Middle frontal gyrus (tissue), 1 donor: ENCODE data around the gene RCBTB2.
A peak's percentile ranks its signal among the peaks of the same experiment; 100 is the strongest.

ENCODE experiments used
- DNase-seq: peaks from one replicate; pipeline ENCODE4 v3.0.0-alpha.2; 2015; ENCODE audit warnings: low spot score; ENCODE audit errors: extremely low spot score

RCBTB2 gene

GRCh38 chr13:48496271-48497161, 36.4 kb downstream of the RCBTB2 start:
- no peak for DNase-seq

GRCh38 chr13:48494874-48495273, 38.0 kb downstream of the RCBTB2 start:
- DNase-seq = no peak

GRCh38 chr13:48493851-48494250, 39.0 kb downstream of the RCBTB2 start:
- DNase-seq = no peak

GRCh38 chr13:48493066-48493765, 39.7 kb downstream of the RCBTB2 start:
- no peak for DNase-seq

- DNase-seq = peak; percentile 52
Measured at GRCh38 chr13:48492470-48493065, 40.3 kb downstream of the RCBTB2 start.

- no peak for DNase-seq
Measured at GRCh38 chr13:48492096-48492440, 40.8 kb downstream of the RCBTB2 start.

GRCh38 chr13:48491423-48492095, 41.3 kb downstream of the RCBTB2 start:
- no peak for DNase-seq

GRCh38 chr13:48490241-48490640, 42.6 kb downstream of the RCBTB2 start:
- no peak for DNase-seq

- no peak for DNase-seq
Measured at GRCh38 chr13:48489666-48490065, 43.2 kb downstream of the RCBTB2 start.

- DNase-seq = no peak
Measured at GRCh38 chr13:48488995-48489394, 43.9 kb downstream of the RCBTB2 start.

- DNase-seq = no peak
Measured at GRCh38 chr13:48487968-48488367, 44.9 kb downstream of the RCBTB2 start.

GRCh38 chr13:48486836-48487235, 46.0 kb downstream of the RCBTB2 start:
- DNase-seq = no peak

- no peak for DNase-seq
Measured at GRCh38 chr13:48486362-48486761, 46.5 kb downstream of the RCBTB2 start.

- DNase-seq = no peak
Measured at GRCh38 chr13:48485432-48485831, 47.4 kb downstream of the RCBTB2 start.

GRCh38 chr13:48483575-48483974, 49.3 kb downstream of the RCBTB2 start:
- DNase-seq = no peak

GRCh38 chr13:48478391-48478790, 54.5 kb downstream of the RCBTB2 start:
- no peak for DNase-seq

- DNase-seq = no peak
Measured at GRCh38 chr13:48477191-48477855, 55.6 kb downstream of the RCBTB2 start.

- DNase-seq = no peak
Measured at GRCh38 chr13:48476686-48477085, 56.2 kb downstream of the RCBTB2 start.

- no peak for DNase-seq
Measured at GRCh38 chr13:48476215-48476614, 56.7 kb downstream of the RCBTB2 start.

- DNase-seq = no peak
Measured at GRCh38 chr13:48475230-48475629, 57.6 kb downstream of the RCBTB2 start.

- DNase-seq = no peak
Measured at GRCh38 chr13:48457578-48458242, 75.2 kb downstream of the RCBTB2 start.
